GM21360 (cell line): ENCODE results near the gene GLO1.
"Not testable (repeated sequence)": the region's sequence is repeated elsewhere in the genome, so short reads cannot be mapped to it uniquely, and the experiment has no call there.

ENCODE experiments used
- ATAC-seq: cut with Tn5 transposase; IDR thresholded peaks from one replicate; pipeline ENCODE4 v1.9.1; 2021; ENCODE audit warnings: mild to moderate bottlenecking, moderate library complexity; ENCODE audit not compliant: unreplicated experiment

Gene GLO1

DNA sequence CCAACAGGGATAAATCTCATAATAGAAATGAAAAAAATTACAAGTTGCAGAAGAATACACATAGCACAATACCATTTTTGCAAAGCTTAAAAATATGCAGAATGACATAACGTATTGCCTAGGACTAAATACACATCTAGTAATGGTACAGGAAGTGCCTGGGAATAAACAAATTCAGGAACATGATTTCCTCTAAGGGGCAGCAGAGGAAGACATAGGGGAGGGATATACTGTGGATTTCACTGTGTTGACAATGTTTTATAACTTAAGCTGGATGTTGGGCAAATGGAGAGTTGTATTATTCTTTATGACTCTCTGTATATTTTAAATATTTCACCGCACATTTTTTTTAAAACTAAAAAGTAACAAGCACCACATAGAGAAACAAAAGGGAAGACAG lies 5.6 kb upstream of the GLO1 start:
- no peak for ATAC-seq

DNA sequence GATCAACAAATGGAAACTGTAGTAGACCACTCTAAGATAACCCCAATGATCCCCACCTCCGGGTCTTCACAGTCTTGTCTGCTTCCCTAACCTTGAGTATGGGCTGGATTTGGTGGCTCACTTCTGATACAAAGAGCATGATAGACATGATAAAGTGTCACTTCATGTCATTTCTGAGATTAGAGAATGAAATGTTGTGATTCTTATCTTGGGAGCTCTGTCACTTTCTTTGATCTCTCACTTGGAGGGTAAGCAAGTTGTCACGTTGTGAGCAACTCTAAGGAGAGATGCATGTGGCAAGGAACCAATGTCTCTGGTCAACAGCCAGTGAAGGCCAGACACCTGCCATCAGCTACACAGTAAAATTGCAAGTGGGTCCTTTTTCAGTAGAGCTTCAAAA lies 3.0 kb upstream of the GLO1 start:
- no peak for ATAC-seq

DNA sequence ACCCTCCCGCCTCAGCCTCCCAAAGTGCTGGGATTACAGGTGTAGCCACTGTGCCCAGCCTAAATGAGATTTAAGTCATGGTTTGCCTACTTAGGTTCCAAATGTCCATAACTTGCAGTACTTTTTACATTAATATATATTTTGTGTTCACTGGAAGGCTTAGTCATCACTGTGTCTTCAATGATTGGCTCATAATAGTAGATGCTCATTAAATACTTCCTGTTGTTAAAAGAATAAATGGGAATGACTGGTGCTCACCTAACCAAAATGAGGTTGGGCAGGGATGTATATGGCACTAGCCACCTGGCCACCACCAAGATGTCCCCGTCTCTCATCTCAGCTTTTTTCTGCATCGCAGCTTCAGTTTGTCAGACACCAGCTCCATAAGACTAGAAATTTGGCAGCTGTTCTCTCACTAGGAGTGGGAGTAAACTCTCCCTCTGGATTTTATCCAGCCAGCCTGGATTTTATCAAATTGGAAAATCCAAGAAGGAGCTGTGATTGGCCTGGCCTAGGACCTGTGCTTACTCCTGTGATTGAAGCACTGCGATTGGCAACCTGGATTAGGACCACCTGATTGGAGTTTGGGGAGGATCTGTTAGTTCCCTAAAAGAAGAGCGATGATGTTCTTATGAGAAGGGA lies 1.1 kb upstream of the GLO1 start:
- no peak for ATAC-seq

DNA sequence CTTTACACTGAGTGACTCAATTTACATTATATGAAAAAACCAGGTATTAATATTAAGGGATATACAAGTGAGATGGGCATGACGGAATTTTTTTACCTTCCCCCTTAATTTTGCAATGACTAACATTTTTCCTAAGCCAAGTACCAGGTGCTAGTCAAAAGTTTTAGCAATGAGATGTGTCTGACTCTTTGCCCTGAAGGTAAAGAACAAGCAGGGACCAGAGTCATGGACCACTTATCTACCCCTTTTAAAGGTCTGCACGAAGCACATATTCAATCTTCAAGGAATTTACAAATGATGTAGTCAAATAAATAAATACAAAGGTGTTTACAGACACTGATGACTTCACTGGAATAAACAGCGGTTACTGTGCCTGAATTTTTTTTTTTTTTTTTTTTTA lies 1.4 kb downstream of the GLO1 start:
- ATAC-seq: no peak

DNA sequence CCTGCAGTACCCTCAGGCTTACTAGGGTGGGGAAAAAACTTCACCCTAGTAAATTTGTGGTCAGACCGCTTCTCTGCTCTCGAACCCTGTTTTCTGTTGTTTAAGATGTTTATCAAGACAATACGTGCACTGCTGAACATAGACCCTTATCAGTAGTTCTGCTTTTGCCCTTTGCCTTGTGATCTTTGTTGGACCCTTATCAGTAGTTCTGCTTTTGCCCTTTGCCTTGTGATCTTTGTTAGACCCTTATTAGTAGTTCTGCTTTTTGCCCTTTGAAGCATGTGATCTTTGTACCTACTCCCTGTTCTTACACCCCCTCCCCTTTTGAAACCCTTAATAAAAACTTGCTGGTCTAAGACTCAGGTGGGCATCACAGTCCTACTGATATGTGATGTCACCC lies 3.2 kb downstream of the GLO1 start:
- not testable (repeated sequence) for ATAC-seq

DNA sequence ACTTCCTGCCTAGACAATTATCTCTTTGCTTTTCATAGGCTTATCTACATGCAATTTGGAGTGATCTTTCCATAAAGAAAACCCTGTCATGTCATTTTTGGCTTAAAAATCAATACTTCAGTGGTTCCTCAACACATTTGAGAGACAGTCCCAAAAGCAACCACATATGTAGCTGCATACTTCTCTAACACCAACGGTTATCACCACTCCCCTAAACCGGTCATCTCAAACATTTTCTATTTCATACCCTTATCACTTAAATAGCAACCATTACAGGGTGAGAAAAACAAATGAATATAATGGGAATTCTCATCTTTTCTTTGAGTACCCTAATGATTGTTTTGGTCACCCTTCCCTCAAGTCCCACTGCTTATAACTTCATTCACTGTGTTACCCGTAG lies 5.1 kb downstream of the GLO1 start:
- ATAC-seq: no peak

DNA sequence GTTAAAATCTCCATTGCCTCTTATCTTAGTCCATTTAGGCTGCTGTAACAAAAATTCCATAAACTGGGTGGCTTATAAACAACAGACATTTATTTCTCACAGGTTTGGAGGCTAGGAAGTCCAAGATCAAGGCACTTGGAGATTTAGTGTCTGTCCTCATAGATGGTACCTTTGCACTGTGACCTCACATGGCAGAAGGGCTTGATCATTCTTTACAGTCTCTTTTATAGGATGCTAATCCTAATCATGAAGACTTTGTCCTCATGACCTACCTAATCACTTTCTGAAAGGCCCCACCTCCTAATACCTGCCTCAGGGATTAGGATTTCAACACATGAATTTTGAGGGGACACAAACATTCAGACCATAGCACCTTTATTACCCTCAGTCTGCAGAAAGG lies 6.6 kb downstream of the GLO1 start:
- no peak for ATAC-seq

DNA sequence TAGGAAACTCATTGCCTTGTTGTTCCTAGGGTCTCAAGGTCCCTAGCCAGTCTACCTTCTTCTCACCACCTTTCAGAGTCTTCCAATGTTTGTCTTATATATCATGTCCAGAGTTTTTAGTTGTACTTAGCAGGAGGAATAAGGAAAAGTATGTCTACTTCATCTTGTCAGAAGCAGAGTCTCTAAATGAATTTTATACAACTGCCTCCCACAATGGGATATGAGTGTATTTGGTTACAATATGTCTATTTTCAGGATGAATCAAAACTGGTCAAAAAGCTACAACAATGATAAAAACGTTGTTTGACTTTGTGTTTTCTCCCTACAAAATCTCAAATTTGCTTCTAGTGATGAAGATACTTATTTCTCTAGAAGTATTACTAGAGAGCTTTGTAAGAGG lies 7.0 kb downstream of the GLO1 start:
- ATAC-seq: no peak

DNA sequence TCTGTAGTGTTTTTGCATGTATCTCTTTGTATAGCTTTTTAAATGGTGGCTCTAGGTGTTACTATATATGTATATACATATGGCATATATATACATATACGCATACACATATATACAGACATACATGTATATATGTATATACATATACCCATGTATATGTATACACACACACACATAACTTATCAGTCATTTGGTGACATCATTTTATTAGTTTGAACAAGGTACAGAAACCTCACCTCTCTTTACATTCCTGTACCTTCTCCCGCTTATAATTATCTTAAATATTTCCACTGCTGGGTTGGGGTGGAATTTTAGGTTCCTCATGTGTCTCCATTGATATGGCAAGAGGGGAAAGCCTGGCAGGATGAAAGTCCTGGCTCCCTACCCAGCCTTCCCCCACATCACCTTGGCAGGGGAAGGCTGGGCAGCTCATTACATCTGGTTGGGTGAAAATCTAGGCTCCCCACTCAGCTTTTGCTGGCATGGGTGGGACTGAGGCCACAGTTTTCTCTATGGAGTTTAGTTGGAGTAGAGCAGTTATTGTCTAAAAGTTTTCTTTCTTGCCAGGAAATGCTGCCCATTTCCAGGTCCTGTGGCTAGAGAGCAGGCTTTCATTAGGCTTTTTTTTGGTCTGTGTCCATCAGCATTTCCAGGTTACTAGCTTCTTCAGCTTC lies 7.6 kb downstream of the GLO1 start:
- ATAC-seq: no peak

DNA sequence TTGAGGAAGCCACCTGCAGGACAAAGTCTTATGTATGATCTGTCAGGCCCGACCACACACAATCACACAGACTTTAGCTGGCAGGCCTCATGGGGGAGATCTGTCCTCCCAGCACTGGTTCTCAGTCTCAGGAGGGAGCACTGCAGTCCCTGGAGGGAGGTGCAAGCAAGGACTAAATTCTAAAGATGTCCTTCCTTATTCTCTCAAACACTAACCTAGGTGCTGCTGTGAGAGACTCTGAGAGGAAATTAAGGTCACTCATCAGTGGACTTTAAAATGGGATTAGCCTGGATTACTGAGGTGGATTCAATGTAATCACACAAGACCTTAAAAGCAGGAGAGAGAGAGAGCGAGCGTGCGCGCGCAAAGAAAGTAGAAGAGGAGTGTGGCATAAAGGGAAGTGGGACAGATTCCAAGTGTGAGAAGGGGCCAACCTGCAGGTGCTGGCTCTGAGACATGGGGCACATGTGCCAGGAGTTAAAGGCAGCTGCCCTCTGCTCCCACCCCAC lies 14.3 kb downstream of the GLO1 start:
- no peak for ATAC-seq

DNA sequence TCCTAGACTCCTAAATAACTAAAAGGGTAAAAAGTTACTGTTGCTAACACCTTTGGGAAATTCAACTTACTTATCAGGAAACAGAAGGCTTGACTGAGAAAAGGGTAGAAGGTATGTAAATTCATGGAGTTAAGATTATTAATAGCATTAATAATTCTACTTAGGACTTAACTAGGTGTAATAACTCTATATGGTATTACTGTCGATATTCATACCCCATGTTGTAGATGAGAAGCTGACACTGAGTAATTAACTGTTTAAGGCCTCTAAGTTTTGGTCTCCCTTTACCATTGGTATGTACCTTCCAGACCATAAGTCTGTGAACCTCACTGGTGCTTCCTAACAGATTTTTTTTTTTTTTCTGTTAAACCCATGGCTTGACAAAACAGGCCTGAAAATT lies 15.4 kb downstream of the GLO1 start:
- ATAC-seq: no peak

DNA sequence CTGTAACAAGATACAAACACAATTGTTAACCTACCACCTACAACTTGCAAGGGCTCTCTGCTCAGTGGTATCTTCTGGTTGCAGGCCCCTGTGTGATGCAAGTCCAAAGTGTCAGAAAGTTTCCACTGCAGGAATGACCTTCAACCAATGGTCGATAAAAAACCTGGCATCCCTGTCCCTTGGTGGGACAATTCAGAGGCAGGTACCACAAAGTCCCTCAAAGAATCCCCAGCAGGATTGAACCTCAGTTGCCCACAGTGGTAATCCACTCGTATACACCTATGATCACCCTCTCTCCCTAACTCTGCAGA lies 15.9 kb downstream of the GLO1 start:
- no peak for ATAC-seq

DNA sequence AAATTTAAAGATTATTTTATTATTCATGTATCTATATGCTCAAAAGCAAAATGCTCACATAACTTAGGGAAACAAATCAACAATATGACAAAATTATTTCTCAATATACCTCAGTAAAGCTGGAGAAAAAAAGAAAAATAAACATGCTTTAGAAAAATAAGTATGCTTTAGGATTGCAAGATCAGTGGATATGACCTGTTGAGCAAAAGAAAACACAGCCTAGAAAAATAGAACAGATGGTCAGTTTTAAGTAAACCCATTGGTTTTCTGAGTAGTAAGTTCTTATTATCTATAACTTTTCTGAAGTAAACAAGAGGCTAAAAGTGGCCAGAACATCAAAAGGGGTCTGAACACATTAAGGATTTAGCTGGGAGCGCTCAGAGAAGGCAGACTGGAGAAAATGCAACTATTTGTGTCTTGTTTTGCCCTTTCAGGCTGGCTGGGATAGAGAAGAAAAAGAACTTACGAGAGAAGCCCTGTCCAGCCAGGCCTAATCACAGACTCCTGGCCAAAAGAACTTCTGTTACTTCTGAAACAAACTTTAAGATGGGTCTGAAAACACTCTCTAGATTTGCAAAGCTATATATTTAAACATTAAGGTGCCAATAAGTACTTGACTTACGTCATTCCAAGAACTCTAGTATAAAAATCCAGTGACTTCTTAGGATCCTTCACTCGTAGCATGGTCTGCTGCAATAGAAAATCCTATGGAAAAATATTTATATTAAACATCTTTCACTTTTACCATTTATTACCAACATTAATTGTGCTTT lies 16.5 kb downstream of the GLO1 start:
- no peak for ATAC-seq

DNA sequence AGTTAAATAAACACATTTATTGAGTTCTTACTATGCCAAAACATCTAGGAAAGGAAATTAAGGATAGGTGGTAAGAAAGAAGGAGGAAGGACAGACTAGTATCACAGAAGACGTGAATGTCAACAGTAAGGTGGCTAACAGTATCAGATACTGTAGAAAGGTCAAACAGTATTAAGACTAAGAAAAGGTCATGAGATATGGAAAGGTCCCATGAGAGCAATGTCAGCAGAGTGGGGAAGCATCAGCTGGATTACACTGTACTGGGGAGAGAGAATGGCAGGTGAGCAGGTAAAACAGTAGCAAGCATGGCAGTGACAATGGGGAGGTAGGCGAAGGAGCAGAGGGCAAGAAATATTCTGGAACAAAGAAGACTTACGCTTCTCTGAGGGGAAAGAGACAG lies 18.0 kb downstream of the GLO1 start:
- ATAC-seq: no peak

DNA sequence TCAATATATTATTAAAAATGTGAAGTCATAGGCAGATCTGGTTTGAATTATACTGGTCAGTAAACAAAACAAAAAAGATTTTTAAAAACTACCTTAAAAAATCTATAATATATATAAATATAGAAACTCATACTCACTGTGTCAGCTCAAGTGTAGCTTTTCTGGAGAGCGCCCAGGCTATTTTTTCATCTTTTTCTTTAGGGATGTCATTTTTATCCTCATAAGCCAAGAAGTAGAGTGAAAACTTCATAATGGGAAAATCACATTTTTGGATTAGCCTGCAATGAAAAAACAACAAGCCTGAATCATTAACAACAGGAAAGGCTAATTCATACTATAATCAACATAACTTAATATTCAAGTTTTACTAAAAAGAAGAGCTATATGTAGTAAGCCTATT lies 18.7 kb downstream of the GLO1 start:
- no peak for ATAC-seq

DNA sequence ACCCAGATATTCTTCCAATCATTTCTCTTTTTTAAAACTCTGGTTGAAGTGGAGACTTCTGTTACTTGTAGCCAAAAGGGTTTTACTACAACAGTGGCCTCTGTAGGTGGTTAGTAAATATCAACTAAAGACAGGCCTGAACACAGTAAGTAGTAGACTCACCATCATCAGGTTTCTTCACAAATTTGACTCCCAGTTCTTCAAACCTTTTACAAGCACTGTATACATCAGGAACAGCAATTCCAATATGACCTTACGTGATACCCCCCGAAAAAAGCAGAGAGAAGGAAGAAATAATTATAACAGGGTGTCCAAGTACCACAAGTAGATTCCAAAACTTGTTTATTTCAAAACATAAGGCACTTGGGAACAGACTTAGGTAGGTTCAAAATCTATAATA lies 21.1 kb downstream of the GLO1 start:
- ATAC-seq: no peak

DNA sequence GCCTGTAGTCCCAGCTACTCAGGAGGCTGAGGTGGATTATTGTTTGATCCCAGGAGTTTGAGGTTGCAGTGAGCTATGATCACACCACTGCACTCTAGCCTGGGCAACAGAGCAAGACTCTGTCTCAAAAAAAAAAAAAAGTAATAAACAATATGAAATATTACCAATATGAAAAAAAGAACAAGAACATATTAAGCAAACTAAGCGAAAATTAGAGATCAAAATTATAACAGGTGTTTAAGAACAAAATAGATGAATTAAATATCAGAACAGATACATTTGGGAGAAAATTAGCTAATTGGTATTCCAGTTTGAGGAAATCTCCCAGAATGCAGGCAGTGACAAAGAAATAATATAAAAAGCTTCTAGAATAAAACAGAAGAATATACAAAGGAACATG lies 23.3 kb downstream of the GLO1 start:
- ATAC-seq: no peak

DNA sequence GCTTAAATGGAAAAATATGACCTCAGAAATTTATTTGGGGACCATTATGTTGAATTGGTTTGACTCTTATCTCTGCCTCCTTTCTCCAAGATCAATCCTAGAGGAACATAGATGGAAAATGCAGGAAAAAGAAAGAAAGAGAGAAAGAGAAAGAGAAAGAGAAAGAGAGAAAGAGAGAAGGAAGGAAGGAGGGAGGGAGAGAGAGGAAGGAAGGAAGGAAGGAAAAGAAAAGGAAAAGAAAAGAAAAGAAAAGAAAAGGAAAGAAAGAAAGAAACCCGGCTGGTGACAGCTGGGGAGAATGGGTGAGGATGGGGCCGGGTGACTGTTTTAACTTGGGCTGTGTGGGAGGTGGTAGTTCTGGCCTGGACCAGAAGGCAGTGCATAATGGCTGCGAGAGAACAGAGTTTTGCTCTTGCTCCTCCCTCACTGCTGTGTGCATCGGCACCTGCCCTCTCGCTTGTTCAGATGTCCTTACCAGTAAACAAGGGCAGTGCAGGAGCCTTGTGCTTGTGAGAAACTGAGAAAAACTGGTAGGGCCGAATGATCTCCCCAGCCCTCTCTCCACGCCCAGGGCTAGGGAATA lies 24.7 kb downstream of the GLO1 start:
- no peak for ATAC-seq

DNA sequence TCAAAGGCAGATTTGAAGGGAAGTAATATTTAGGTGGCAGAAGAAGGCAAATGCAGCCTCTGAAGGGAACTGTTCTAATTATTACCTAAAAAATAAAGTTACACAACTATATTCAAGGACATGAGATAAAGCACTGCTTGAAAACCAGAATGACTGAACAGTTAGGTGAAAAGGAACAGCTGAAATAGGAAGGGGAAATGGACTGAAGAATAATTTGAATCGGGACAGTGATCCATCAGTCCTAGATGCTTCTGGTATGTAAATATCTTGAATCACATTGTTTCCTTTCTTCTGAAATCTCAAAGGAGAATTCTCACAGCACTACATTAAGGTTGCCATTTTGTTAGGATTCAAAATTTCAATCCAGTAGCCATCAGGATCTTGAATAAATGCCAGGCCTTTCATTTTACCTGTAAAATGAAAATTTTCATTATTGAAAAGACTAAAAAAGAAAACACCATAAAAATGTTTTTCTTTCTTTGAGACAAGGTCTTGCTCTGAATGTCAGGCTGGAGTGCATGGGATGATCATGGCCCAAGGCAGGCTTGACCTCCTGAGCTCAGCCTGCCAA lies 25.9 kb downstream of the GLO1 start:
- no peak for ATAC-seq

DNA sequence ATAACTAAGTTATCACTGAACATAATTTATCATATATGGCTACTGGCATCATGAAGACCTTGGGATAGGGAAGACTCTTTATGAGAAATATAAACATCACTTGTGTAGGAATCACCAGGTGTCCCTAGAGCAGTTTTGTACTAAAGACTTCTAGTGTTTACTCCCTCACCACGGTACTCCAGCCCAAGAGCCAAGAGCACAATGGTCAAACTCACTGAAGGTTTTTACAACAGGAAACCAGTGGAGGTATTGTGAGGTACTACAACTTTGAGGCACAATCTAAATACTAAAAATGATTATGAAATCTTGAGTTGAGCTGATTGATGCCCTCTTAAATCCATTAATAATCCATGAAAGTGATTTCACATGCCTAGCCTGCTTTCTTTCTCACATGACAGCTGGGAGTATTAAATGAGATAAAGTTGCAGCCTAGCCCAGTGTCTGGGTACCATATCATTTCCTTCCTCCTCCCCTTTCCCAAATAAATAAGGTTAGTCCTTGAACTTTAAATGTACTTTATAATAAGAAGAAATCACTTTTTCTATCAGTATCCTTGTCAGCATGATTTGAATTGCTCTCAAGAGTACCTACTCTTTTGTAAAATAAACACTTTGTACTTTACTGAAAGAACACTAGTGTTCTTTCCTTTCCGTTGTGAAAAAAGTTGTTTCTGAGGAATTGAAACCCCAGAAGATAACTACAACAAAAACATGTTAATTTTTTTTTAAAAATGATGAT lies 26.5 kb downstream of the GLO1 start:
- ATAC-seq: no peak
